Measurements from ENCODE around the gene MESP2.

DNA sequence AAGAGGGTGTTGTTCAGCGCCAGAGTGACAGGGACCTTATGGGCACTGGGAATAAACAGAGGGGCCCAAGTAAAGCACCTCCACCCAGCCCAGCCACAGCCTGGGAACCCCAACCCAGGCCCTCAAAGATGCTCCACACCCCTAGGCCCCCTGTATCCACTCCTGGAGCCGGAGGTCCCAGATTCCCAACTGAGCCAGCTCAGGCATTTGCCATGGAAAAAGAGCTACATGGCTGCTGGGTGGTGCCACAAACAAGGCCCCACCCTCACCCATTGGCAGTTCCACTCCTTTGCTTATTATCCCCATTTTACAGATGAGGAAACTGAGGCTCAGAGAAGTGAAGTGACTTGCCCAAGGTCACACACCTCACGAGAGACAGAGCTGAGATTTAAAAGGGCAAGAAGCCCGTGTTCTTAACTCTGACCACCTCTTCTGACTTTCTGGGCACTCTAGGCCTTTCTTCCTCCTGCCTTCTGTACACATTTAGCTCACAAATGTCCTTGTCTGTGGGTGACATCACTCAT is 21.6 kb downstream of the MESP2 start:
- TF ChIP-seq, protein P1, sequence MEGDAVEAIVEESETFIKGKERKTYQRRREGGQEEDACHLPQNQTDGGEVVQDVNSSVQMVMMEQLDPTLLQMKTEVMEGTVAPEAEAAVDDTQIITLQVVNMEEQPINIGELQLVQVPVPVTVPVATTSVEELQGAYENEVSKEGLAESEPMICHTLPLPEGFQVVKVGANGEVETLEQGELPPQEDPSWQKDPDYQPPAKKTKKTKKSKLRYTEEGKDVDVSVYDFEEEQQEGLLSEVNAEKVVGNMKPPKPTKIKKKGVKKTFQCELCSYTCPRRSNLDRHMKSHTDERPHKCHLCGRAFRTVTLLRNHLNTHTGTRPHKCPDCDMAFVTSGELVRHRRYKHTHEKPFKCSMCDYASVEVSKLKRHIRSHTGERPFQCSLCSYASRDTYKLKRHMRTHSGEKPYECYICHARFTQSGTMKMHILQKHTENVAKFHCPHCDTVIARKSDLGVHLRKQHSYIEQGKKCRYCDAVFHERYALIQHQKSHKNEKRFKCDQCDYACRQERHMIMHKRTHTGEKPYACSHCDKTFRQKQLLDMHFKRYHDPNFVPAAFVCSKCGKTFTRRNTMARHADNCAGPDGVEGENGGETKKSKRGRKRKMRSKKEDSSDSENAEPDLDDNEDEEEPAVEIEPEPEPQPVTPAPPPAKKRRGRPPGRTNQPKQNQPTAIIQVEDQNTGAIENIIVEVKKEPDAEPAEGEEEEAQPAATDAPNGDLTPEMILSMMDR (IDR thresholded peaks at IDR 0.05; ENCODE audit: low read depth, low read length, missing input control): no peak
- no peak for TF ChIP-seq YY1 (IDR thresholded peaks at IDR 0.05)
- TF ChIP-seq REST (IDR thresholded peaks at IDR 0.05): no peak
- TF ChIP-seq TAF1 (conservative IDR thresholded peaks at IDR 0.05): no peak
- TF ChIP-seq ZBTB33 (IDR thresholded peaks at IDR 0.05): no peak
- no peak for TF ChIP-seq RXRA (IDR thresholded peaks at IDR 0.05)
- no peak for TF ChIP-seq NR2F2 (IDR thresholded peaks at IDR 0.05)
- TF ChIP-seq SP1 (IDR thresholded peaks at IDR 0.05): no peak
- TF ChIP-seq EGR1 (IDR thresholded peaks at IDR 0.05; ENCODE audit: low read depth in 2 of 2): no peak
- no peak for TF ChIP-seq ATF3 (IDR thresholded peaks at IDR 0.05)
- TF ChIP-seq GABPA (IDR thresholded peaks at IDR 0.05 in 1 of 2, conservative IDR thresholded peaks at IDR 0.05 in 1 of 2): no peak
- no peak for TF ChIP-seq MAX (IDR thresholded peaks at IDR 0.05)
- no peak for TF ChIP-seq HNF4A (conservative IDR thresholded peaks at IDR 0.05)

Data from liver (tissue), 3 donors.